CD4-positive, alpha-beta T cell treated with Interleukin-17A for 4 hours (primary cell): ENCODE results near the gene UVRAG.

Experiments used
- DNase-seq: peaks from one replicate; pipeline ENCODE4 v3.0.0-alpha.2; 2020; ENCODE audit warnings: mixed read lengths

The UVRAG gene

DNA sequence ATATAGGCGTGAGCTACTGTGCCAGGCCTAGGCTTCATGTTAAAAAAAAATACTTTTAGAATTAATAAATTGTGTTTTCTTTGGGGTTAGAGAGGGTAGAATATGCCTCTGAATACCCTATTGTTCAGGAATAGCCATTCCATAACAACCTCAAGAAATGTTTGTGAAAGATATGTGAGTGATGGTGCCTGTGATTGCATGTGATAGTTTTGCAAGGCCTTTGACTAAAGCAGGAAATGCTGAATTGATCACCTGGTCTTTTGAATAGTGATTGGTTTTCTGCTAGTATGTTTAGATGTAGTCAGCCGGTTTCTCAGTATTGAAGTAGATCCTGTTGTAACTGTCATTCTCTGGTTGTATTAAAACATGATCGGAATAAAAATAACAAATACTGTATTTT, 73.4 kb downstream of the UVRAG start:
- no peak for DNase-seq

DNA sequence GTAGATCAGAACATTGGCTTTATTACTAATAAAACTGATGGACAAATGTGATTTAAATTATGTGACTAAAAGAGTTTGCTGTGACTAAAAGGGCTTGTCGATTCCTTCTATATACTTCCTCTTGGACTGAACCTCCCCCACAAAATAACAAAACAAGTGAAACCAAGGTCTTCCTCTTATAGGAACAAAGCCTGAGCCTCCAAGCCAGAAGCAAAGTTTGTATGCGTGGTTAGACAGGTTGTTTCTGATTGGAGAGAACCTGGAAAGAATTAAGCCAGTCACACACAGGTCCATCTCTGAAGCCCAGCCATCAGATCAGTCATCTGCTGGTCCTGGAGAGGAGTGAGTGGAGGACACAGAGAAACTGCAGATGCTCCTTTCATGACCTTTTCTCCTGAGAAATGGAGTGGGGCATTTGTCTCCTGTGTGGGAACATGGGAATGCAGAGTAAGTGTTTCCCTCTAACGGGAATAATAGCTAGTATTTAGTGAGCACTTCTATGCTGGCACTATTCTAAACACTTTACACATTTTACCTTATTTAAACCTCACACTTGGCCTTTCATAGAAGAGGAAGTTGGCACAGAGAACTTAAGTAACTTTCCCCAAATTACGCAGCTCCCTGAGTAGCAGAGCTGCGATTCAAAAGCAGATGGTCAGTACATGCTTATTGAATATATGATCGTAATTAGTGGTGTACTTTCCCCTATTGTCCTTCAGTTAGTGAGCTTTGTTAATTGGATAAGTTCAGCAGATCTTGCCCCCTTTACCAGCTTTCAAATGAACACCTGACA, 77.1 kb downstream of the UVRAG start:
- DNase-seq: no peak

DNA sequence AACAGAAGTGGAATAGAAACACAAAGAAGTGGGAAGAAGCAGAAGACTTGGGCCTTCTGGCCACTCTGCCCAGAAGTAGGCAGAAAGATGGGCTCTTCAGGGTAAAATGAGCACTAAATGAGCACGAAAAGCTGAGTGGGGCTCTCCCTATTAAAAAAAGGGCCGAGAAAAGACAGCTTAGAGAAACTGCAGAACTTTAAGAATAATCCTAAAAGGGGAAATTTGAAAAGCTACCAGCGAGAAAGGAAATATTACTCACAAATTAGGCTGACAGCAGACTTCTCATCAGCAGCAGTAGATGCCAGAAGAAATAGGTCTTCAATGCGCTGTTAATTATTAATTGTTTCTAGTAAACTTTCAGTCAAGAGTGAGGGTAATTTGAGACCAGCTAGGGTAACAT, 78.2 kb downstream of the UVRAG start:
- DNase-seq: no peak

DNA sequence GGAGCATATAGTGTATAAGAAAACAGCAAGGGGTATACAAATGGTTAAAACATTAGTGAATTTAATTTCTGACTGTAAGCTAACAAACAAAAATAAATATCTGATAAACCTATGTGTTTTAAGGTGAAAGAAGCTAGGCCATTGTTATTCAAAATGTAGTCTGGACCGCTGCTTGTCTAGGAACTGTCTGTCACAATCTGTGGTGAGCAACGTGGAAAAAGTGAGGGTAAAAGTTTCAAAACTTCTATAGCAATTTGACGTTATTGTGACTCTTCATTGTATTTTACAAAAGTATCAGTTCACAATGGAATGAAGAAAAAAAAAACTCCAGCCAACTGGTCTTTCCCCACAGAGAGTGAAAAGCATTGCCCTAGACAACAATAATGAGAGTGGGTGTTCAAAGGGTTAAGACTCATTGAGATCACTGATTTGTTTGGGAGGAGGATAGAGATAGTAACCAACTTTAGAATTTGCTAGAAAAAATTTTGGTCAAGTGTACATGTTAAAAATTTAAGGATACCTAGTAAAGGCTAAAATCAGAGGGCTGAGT, 79.1 kb downstream of the UVRAG start:
- DNase-seq: no peak

DNA sequence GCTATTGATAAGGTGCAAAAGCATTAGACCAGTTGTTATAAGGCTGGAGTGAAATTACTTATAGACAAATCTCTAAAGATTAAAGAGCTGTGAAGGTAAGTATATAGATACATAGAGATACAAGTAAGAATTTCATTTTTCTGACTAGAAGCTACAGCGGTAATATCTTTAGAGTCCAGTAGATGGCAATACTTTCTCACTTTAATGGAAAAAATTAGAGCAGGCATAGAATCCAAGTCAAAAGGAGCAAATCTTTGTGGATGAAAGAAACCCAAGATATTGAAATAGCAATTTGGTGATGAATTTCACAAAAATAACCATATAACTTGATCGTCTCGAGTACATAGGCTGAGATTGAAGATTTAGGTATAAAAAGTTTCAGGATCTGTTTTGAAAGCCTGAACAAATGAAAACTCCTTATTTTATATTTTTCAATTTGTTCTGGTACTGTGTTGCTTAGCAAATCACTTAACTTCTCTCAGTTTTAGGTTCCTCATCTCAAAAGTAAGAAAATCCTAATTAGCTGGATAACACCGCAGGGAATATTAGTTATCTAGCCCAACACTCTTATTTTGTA, 81.9 kb downstream of the UVRAG start:
- DNase-seq: no peak

DNA sequence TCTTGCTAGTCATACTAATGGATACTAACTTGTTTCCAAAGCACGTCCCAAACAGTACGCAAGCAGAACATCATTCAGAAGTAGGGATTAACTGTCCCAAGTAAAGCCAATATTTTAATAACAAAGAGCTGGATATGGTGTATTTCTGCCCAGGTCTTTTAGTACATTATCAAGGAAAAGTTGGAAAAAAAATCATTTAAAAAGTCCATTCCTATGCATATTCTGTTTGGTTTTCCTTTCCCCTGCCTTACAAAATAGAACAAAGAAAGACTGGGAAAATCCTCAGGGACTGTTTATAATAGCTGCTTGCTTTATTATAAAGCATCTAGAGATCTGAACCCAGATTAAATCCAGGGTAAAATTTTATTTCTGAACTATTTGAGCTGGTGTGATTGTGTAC, 83.9 kb downstream of the UVRAG start:
- DNase-seq: no peak

DNA sequence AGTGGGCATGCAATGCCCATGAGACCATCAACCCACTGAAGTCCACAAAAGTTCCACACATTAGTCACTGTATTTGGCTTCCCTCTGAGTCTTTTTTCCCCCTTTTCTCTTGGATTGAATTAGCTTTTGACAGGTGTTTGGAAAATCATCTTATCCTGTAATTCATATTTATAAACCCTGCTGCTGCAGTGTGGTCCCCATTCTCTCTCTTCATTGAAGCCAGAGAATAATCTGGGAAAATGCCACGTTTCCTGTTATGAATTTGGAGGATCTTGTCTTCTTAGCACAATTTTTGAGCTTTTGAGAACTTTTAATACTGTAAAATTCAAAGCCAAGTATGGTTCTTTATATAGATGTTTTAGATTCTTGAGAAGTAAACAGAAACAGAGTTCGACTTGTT, 84.8 kb downstream of the UVRAG start:
- no peak for DNase-seq

DNA sequence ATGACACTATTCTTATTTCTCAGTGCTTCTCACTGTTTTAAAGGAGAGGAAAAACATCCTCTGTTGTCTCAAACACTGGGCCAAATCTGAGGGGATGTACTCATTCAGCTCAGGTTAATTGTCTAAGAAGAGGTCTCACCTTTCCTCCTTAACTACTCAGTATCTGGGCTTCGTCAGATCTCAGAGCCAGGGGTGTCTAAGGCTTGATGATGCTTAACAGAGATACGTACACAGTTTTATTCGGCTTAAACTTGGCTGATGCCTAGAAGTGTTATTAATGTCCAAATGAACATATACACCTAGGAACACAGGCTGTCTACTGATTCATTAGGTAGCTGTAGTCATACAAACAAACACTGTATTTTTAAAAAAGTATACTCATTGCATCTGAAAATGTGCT, 85.8 kb downstream of the UVRAG start:
- no peak for DNase-seq

DNA sequence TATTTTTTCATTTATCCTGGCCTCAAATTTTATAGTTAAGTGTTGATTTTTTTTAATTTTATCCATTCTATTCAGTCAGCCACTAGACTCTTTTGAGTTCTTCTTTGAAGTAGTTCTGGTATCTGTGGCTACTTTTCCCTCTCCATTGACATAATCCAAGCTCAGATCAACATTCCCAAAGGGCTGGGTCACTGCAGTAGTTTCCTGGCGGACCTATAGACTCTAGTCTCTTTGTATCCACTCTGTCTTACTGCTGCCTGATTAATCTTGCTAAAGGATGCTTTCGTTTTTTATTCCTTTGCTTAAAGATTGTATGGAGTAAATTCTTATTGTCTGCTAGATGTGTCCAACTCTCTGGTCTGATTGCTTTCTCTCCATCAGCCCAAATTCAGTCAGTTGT, 87.6 kb downstream of the UVRAG start:
- no peak for DNase-seq

DNA sequence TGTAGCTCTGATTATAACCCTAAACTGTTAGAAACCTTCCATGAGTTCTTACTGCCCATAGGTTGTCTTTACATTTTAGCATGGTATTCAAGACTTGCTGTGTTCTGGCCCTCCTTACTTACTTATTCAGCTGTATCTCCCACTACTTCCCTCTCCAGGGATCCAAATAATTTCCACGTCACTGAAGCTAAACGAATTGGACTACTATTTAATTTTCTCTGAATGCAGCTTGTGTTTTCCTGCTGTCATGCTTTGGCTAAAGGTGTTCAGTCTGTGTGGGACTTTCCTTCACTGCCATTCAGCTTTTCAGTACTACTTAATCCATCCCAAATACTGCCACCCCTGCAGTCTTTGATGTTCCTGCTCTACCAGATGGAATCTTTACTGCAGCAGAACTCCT, 88.3 kb downstream of the UVRAG start:
- no peak for DNase-seq

DNA sequence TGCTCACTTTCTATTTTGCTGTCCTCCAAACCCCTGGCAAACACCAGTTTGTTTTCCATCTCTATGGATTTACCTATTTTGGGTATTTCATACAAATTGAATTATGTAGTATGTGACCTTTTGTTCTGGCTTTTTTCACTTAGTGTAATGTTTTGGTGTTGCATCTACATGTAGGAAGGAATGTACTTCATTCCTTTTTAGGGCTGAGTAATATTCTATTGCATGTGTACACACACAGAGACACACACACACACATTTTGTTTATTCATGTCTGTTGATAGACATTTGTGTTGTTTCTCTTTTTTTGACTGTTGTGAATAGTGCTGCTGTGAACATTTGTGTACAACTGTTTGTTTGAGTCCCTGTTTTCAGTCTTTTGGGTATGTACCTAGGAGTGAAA, 90.4 kb downstream of the UVRAG start:
- DNase-seq: no peak

DNA sequence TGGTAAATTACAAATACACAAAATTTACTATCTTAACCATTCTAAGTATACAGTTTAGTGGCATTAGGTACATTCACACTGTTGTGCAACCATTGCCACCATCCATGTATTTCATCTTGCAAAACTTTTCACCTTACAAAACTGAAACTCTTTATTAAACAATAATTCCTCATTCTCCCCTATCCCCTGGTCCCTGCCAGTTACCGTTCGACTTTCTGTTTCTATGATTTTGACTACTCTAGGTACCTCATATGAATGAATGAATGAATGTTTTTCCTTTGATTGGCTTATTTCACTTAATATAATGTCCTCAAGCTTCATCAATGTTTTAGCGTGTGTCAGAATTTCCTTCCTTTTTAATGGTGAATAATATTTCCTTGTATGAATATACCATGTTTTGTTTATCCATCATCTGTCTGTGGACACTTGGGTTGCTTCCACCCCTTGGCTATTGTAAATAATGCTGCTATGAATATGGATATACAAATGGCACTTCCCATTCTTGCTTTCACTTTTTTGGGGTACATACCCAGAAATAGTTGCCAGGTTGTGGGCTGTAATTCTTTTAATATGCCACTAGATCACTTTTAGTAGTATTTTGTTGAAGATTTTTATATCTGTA, 93.0 kb downstream of the UVRAG start:
- no peak for DNase-seq

DNA sequence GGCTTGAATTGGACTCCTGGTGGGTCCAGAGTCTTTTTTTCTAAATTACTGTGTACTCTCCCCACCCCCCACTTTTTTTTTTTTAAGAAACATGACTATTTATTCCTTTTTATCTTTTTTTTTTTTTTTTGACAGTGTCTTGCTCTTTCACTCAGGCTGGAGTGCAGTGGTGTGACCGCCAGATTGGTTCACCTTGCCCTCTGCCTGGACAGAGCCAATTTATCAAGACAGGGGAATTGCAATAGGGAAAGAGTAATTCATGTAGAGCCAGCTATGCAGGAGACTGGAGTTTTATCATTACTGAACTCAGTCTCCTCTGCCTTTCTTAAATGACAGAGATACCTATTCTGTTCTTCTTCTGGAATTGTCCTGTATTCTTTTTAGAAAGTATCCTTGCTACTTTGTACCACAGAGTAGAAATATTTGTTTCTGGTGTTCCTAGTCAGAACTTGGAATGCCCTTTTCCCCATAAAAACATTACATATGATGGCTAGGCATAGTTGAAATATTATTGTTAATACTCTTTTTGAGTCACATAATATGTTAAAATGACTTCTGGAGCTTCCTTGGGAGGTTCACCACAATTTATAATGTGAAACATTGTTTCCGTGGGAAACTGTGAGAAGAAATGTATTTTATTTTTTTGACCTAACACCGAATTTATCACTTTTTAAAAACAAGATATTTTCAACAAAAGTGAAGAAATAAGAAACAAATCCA, 95.6 kb downstream of the UVRAG start:
- no peak for DNase-seq

DNA sequence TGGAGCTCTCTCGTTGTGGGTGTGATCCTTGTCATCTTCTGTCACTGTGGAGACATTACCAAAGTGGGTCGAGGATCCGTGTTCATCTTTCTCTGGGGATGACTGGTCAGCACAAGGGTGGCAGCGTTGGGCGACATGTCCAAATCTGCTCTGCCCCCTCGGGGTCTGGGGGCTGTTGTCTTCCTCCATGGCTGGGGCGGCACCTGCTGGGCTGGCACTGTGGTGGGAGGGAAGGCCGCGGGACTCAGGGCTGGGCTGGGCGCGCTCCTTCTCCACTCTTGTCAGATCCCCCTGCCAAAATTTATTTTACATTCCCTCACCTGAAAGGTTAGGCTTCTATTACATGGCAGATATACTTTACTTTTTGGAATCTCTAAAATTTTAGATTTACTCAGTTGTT, 96.4 kb downstream of the UVRAG start:
- DNase-seq: no peak

DNA sequence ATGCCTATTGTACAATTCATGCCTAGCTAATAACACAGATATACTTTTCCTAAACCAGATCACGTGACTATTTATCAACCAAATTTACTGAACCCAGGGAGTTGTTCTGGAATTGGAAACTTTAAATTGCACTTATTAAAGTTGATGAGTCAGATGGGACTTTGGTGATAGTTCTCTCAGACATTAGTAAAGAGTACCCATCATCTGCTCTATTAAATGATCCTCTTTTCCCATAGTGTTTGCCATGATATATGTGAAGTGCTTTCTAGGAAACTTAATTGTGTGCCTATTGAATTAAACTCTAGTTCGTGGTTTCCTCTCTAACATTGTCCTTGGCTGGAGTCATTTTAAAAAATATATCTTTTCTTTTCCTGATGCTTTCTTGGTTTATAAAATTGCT, 99.0 kb downstream of the UVRAG start:
- no peak for DNase-seq

DNA sequence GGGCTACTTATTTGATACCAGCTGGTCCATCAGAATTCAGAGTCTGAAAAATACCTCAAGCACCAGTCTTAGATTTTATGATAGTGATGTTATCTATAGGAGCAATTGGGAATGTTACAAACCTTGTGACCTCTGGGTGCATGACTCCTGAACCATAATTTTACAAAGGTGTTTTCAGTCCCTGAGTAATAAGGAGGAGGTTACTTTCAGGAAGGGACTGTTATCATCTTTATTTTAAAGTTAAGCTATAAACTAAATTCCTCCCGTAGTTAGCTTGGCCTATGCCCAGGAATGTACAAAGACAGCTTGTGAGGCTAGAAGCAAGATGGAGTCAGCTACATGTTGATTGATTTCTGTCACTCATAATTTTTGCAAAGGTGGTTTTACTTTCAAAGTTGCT, 101.9 kb downstream of the UVRAG start:
- no peak for DNase-seq

DNA sequence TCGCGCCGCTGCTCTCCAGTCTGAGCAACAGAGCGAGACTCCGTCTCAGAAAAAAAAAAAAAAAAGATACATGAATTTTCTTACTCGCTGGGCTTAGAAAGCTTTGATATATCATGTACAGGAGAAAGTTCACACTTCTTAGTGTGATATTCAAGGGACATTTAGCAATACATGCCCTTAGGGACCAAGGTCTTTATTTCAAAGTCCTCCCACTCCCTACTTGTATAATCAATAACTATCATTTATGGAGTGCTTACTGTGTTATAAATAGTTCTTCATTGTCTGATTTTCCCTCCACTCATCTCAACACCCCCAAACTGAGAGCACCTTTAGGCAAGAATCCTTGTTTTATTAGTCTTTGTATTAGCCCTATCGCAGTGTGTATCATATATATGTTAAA, 103.3 kb downstream of the UVRAG start:
- DNase-seq: no peak

DNA sequence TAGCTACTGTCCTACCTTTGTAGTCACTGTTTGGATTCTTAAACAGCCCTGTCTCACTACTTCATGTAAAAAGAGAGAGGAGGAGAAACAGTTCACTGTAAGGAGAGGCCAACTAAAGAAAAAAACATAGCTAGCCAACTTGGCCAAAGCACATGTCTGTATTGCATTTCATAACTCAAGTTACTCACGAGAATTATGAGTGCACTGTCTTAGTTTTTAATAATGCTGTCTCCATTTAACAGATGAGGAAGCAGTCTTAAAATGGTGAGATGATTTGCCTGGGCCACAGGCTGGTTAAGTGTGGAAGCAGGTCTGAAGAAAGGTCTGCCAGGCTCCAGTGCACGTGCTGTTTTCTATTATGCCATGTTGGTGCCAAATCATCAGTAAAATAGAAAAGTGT, 104.5 kb downstream of the UVRAG start:
- no peak for DNase-seq

DNA sequence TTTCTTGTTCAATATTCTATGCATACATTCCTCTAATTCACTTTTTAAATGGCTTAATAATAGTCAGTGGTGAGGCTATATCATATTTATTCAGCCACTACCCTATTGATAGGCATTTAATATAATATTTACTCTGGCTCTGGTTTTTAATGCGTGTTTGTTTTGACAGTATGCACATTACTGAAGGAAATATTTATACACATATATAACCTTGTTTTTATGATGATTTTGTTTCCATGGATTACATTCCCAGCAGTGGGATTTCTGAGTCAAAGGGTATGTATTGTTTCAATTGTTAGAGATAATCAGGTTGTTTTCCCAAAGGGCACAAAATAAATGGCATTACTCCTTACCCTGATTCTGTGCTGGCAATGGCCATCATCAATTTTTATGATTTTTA, 105.8 kb downstream of the UVRAG start:
- no peak for DNase-seq

DNA sequence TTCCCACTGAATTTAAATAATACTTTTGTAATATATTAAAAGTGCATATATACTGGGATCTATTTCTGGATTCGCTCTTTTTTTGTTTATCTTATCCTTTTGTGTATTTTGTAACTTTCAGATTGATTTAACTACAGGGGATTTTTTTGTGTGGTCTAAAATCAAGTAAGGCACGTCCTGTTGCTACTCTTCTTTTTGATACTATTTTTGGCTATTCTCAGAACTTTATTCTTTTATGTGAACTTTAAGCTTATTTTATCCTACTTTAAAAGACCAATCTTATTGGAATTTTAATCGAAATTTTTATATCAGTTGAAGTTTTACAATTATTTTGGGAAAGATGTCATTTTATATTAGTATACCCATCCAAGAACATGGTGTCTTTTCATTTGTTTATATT, 106.8 kb downstream of the UVRAG start:
- no peak for DNase-seq

DNA sequence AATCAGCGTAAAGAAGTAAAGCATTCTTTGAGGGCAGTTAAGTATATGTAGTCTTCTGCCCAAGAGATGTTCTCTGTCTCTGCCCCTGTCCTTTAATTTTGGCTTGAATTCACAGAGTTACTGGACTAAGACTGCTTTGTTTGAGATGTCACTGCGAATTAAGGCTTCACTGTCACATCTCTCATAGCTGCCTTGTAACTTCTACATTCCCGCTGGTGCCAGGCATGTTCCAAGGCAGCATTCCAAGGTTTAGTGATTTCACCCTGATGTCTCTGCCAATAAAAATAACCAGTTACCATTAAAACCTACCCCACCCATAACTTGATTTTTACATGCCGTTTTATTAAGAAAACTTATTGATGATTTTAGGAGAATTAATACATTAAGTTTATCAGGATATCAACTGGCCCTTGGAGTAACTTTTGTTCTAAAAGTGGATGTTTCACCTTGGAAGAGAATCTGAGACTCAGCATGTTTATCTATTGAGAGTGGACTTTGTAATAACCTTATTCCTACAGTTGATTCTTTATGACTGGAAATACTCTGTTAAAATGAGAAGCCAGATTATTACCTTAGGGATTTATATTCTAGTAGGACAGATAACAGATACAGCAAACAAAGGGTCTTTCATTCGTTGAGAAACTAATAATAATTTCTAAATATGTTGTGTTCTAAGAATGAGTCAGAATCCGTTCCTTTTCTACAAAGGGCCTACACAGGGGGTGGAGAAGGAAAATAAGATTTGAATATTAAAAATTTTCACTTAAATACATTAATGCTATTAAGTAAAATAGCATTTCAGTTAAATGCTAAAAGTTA, 110.2 kb downstream of the UVRAG start:
- DNase-seq: no peak

DNA sequence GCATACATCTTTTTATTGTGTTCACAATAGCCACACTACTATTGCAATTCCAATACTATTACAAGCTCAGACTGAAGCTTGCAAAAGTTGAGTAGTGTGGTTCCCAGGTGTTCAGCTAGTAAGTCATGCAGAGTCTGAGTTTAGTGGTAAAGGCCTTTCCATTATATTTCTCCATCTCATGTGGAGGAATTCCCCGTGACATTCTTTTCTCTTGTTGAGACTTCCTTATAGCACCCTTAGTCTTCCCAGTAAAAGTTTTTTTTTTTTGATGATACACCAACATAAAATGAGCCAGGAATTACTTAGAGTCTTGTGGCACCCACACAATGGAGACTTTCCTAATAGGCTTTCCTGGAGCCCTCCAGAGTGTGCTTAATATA, 110.8 kb downstream of the UVRAG start:
- no peak for DNase-seq

DNA sequence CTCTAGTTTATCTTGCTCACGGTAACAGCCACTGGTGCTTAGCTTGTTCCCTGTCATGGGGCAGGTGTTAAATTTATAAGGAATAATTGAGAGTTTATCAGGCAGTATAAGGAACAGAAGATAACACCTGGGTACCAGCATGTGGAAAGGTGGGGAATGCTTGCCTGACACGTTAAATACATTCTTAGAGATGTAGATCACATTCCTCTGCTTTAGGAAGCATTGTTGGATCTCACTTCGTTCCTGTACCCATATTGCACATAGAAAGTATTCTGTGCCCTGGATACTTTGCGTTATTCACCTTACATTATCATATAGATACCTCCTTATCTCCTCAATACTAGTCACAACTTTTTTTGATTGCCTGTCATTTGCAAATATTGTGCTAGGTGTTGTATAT, 114.7 kb downstream of the UVRAG start:
- no peak for DNase-seq
